ENCODE measurements around the gene C1orf35. TPM values are rescaled to one million over a fixed set of nuclear protein-coding genes. Genes with fewer than 3 reads are reported as not detected.
"Not testable (repeated sequence)": the region's sequence is repeated elsewhere in the genome, so short reads cannot be mapped to it uniquely, and the experiment has no call there.

The C1orf35 gene
- total RNA-seq, 3 donors from 2014 or later = 11.5 to 17.0 (median 15.7) TPM

- no peaks in the 10 kb centered on the region for H3K4me1 ChIP-seq
- no peaks in the 10 kb centered on the region for H3K36me3 ChIP-seq
- TF ChIP-seq POLR2A (IDR thresholded peaks at IDR 0.05) (no peak), POLR2AphosphoS5 (IDR thresholded peaks at IDR 0.05) (no peak)
- TF ChIP-seq, protein P1, sequence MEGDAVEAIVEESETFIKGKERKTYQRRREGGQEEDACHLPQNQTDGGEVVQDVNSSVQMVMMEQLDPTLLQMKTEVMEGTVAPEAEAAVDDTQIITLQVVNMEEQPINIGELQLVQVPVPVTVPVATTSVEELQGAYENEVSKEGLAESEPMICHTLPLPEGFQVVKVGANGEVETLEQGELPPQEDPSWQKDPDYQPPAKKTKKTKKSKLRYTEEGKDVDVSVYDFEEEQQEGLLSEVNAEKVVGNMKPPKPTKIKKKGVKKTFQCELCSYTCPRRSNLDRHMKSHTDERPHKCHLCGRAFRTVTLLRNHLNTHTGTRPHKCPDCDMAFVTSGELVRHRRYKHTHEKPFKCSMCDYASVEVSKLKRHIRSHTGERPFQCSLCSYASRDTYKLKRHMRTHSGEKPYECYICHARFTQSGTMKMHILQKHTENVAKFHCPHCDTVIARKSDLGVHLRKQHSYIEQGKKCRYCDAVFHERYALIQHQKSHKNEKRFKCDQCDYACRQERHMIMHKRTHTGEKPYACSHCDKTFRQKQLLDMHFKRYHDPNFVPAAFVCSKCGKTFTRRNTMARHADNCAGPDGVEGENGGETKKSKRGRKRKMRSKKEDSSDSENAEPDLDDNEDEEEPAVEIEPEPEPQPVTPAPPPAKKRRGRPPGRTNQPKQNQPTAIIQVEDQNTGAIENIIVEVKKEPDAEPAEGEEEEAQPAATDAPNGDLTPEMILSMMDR (IDR thresholded peaks at IDR 0.05) = no peak
- no peak overlapping the region for H3K27ac ChIP-seq
- H3K4me3 ChIP-seq = no peak overlapping the region
- no peaks in the 10 kb centered on the region for H3K9me3 ChIP-seq
- no peak for DNase-seq (ENCODE audit: low spot score in 2 of 2)
- intact Hi-C loops (cut with DNase I; ENCODE audit: low total_unique reads) = no loop called here
- no peaks in the 10 kb centered on the region for H3K27me3 ChIP-seq
Measured at GRCh38 chr1:228114827-228115226, 11.7 kb upstream of the C1orf35 start.

DNA sequence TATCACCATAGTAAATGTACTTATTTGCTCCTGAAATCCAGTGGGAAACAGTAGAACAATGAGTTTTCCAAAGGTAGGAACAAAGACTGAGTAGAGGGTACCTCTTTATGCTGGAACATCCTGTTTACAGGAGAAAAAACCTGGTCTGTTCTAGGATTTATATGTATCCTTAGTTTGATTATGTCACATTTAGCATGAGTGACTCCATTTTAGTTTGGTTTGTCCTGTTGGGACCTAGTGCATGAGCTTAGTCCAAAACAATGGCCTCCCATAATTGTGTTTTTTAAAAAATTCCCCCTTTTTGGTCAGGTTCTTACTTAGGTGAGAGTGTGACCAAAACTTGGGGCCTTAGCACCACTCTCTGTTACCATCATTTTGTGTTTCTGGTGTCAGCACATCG is 9.5 kb upstream of the C1orf35 start:
- Histone ChIP-seq H3K4me1 (peaks cover 7 to 9% of the 10 kb centered on the region in 2 donors), H3K36me3 (no peaks in the 10 kb centered on the region), H3K27ac (no peak overlapping the region), H3K27me3 (no peaks in the 10 kb centered on the region), H3K9me3 (no peaks in the 10 kb centered on the region), H3K4me3 (no peak overlapping the region)
- DNase-seq (ENCODE audit: low spot score in 2 of 2) = no peak
- intact Hi-C loops (cut with DNase I; ENCODE audit: low total_unique reads) = loop anchor here (2.0 kb wide), 1 partner anchor 34 kb away; no protein-coding TSS in a partner anchor
- TF ChIP-seq POLR2AphosphoS5 (IDR thresholded peaks at IDR 0.05) (no peak), POLR2A (IDR thresholded peaks at IDR 0.05) (no peak)
- TF ChIP-seq, protein P1 (IDR thresholded peaks at IDR 0.05) = no peak

DNA sequence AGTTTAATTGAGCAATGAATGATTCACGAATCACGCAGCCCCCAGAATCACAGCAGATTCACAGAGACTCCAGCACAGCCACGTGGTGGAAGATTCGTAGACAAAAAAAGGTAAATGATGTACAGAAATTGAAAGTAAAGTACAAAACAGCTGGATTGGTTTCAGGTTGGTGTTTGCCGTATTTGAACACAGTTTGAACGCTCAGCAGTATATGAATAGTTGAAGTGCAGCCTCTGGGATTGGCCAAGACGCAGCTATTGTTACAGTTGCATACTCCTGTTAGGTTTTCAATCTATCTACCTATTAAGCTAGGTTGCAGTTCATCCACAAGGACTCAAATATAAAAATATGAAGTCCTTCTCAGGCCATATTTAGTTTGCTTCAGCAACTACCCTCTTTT is 9.0 kb upstream of the C1orf35 start:
- DNase-seq (ENCODE audit: low spot score in 2 of 2) = no peak
- no peak overlapping the region for H3K27ac ChIP-seq
- no peaks in the 10 kb centered on the region for H3K9me3 ChIP-seq
- intact Hi-C loops (cut with DNase I; ENCODE audit: low total_unique reads) = loop anchor here (2.0 kb wide), 1 partner anchor 33 kb away; no protein-coding TSS in a partner anchor
- no peak for TF ChIP-seq POLR2AphosphoS5 (IDR thresholded peaks at IDR 0.05)
- TF ChIP-seq, protein P1 (IDR thresholded peaks at IDR 0.05) = no peak
- TF ChIP-seq POLR2A (IDR thresholded peaks at IDR 0.05) = no peak
- no peaks in the 10 kb centered on the region for H3K36me3 ChIP-seq
- peaks cover 7 to 9% of the 10 kb centered on the region in 2 donors for H3K4me1 ChIP-seq
- no peaks in the 10 kb centered on the region for H3K27me3 ChIP-seq
- H3K4me3 ChIP-seq = no peak overlapping the region

- H3K36me3 ChIP-seq; H3K4me3 ChIP-seq; H3K4me1 ChIP-seq; H3K9me3 ChIP-seq; DNase-seq (ENCODE audit: low spot score in 2 of 2); intact Hi-C loops (cut with DNase I; ENCODE audit: low total_unique reads); H3K27me3 ChIP-seq: not testable (repeated sequence)
- peak overlapping the region in 1 of 2 donors; percentile 94 for H3K27ac ChIP-seq
Measured at GRCh38 chr1:228111315-228111714, 8.2 kb upstream of the C1orf35 start.

GRCh38 chr1:228110556-228110955 is 7.4 kb upstream of the C1orf35 start:
- no peak for DNase-seq (ENCODE audit: low spot score in 2 of 2)
- Histone ChIP-seq H3K4me1 (peaks cover 7 to 9% of the 10 kb centered on the region in 2 donors), H3K4me3 (peak overlapping the region in 1 of 3 donors; percentile 93), H3K27me3 (no peaks in the 10 kb centered on the region), H3K9me3 (no peaks in the 10 kb centered on the region), H3K27ac (peak overlapping the region; percentile 94 to 97), H3K36me3 (no peaks in the 10 kb centered on the region)
- TF ChIP-seq POLR2A (IDR thresholded peaks at IDR 0.05) (no peak), POLR2AphosphoS5 (IDR thresholded peaks at IDR 0.05) (no peak)
- TF ChIP-seq, protein P1 (IDR thresholded peaks at IDR 0.05) = no peak
- intact Hi-C loops (cut with DNase I; ENCODE audit: low total_unique reads) = no loop called here
